GM03348 (cell line): Measurements from ENCODE around the gene SLC27A3.
A peak's percentile ranks its signal among the peaks of the same experiment; 100 is the strongest.

Experiments used
- DNase-seq: peaks from one replicate; pipeline ENCODE4 v3.0.0; 2012; ENCODE audit warnings: low spot score

Gene SLC27A3

GRCh38 chr1:153799566-153800465 is 24.6 kb downstream of the SLC27A3 start:
- no peak for DNase-seq

- no peak for DNase-seq
Observed at GRCh38 chr1:153800516-153800915, 25.3 kb downstream of the SLC27A3 start.

DNA sequence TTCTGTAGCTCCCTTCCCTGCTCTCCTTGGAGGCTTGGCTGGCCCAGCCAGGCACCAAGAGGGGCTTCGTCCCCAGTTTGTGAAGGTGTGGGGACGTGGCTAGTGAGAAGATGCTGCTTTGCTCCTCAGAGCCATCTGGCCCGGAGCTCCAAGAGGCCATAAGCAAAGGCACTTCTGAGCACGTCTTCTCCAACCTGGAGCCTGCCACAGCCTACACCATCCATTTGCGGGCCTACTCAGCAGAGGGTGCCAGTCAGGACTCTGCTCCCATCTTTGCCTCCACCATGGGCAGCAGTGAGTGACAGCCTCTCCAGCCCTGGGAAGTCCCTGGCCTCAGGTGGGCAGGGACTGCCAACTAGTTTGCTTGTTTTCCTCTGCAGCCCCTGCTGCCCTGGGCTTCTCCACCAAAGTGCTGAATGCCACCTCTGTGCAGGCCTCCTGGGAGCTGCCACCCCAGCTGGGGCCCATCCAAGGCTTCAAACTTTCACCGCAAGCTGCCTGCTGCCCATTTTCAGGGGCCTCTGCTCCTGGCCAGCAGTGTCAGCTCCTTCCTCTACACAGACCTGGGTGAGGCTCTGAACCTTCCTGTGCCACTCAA is 25.9 kb downstream of the SLC27A3 start:
- DNase-seq, result no peak

DNA sequence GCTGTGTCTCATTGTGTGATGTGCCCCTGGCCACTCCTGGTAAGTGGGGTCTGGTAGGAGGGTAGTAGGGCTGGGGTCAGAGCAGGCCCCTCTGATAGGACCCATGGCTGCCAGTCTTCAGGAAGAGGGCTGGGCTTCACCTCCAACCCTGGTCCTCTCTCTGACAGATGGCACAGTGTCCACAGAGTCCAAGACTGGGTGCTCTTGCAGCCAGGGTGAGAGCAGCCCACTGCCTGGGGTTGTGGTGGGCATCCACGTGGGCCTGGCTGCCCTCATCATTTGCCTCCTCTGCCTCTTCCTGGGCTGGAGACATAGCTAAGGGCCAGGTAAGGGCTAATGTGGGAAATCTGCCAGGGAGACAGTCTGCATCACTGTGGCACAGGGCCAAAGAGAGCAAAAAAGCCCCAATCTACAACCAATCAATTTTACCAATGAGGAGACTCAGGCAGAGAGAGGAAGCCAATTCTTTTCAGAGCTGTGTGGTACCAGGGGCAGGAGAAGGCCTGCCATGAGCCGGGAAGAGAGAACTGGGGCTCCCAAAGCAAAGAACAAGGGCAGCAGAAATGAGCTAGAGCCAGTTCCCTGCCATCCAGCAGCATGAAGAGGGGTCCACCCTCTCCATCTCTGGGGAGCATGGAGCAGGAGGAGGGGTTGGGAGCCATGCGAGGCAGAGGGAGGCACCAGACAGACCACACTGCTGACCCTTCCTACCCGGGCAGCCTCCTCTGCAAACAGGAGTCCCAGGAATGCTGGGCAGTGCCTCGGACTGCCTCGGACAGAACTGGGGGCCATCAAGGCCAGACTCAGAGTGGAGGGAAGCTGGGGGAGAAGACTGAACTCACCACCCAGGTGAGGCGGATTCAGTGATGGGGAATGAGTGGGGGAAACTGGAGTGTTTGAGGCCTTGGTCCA is 26.8 kb downstream of the SLC27A3 start:
- no peak for DNase-seq

DNA sequence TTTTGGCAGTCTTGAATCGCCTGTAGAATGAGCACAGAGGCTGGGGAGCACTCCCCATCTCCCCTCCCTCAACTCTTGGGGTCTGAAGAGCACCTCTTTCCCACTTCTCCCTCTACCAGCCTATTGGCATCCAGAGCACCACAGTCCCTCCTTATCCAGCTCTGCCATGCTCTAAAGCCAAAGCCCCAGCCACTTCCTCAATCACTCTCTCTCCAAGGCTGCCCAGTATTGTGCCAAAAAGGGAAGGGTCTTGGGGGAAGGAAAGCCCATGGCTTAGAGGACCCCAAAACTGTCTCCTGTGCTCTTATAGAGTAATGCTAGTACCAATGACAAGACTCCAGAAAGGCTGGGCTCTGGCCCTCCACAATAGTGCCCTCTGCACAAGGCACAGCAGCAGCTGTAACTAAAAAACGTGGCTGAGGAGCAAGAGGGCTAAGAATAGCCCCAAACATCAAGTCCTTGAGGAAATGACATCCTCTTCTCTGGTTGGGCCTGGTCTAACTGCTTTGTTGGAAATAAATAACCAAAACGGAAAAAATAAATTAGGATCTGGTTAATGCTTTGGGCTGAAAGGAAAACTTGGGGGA is 28.4 kb downstream of the SLC27A3 start:
- DNase-seq, result no peak

DNA sequence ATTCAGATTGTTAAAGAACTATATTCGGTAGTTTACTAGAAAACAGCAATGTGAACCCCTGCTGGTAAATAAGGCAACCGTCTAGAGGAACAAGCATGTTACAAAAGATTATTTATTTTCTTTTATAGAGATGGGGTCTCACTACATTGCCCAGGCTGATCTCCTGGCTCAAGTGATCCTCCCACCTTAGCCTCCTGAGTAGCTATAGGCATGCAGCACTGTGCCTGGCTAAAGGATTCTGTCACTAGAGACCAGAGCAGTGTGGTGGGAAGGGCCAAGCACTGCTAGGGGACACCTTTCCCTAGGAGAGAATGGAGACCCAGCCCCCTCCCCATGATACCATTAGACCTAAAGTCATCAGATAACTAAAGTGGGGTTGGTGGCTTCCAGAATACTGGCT is 28.9 kb downstream of the SLC27A3 start:
- DNase-seq, result no peak

- DNase-seq, result peak; percentile 68
Observed at GRCh38 chr1:153805042-153805745, 30.0 kb downstream of the SLC27A3 start.

- no peak for DNase-seq
Observed at GRCh38 chr1:153805886-153806719, 30.9 kb downstream of the SLC27A3 start.

GRCh38 chr1:153816283-153816889 is 41.2 kb downstream of the SLC27A3 start:
- DNase-seq, result peak; percentile 46

GRCh38 chr1:153818876-153819275 is 43.7 kb downstream of the SLC27A3 start:
- no peak for DNase-seq

GRCh38 chr1:153827168-153827964 is 52.2 kb downstream of the SLC27A3 start:
- DNase-seq, result no peak
